Loucy (cell line): Measurements from ENCODE around the gene TRPM8.

Experiments used
- CTCF ChIP-seq: fragments of 200-600 bp; sonication (generic); conservative IDR thresholded peaks from 2 replicates; pipeline ENCODE4 v1.5.1; 2014; ENCODE audit warnings: mild to moderate bottlenecking, antibody characterized with exemption, low read length
- EZH2phosphoT487 ChIP-seq: fragments of 200-600 bp; IDR thresholded peaks from 2 replicates; pipeline ENCODE4 v1.6.1; 2018; ENCODE audit warnings: antibody characterized with exemption, mild to moderate bottlenecking, moderate library complexity, borderline replicate concordance

GRCh38 chr2:234061624-234062257 lies 144.6 kb downstream of the TRPM8 start:
- TF ChIP-seq CTCF (no peak), EZH2phosphoT487 (no peak)
